H9 (cell line): ENCODE measurements around the gene CPT1A. TPM values are rescaled to one million over a fixed set of nuclear protein-coding genes. Genes with fewer than 3 reads are reported as not detected.

Source experiments
- DNase-seq: peaks from one replicate; pipeline ENCODE4 v3.0.0-alpha.2; 2017
- H2AFZ ChIP-seq: one replicate; pipeline ENCODE4 v1.6.1; 2013; ENCODE audit warnings: mild to moderate bottlenecking, low read length, control low read depth, moderate library complexity
- H2AK5ac ChIP-seq: 2 replicates; pipeline ENCODE4 v1.6.1; 2013; ENCODE audit warnings: low read length, control low read depth, mixed read lengths; ENCODE audit not compliant: insufficient read length
- H2BK120ac ChIP-seq: one replicate; pipeline ENCODE4 v1.6.1; 2013; ENCODE audit warnings: low read depth, mild to moderate bottlenecking, low read length, control low read depth, inconsistent platforms; ENCODE audit not compliant: poor library complexity, severe bottlenecking
- H2BK12ac ChIP-seq: 2 replicates; pipeline ENCODE4 v1.6.1; 2013; ENCODE audit warnings: low read length, control low read depth, mixed read lengths, low read depth; ENCODE audit not compliant: insufficient read length
- H2BK15ac ChIP-seq: 2 replicates; pipeline ENCODE4 v1.6.1; 2013; ENCODE audit warnings: low read depth, low read length, control low read depth
- H2BK20ac ChIP-seq: one replicate; pipeline ENCODE4 v1.6.1; 2013; ENCODE audit warnings: low read depth, mild to moderate bottlenecking, low read length, control low read depth, inconsistent platforms; ENCODE audit not compliant: poor library complexity, severe bottlenecking
- H2BK5ac ChIP-seq: 2 replicates; pipeline ENCODE4 v1.6.1; 2013; ENCODE audit warnings: low read length, control low read depth, mixed read lengths; ENCODE audit not compliant: insufficient read length
- H3K14ac ChIP-seq: 2 replicates; pipeline ENCODE4 v1.6.1; 2013; ENCODE audit warnings: low read length, control low read depth; ENCODE audit not compliant: insufficient read depth
- H3K18ac ChIP-seq: 2 replicates; pipeline ENCODE4 v1.6.1; 2013; ENCODE audit warnings: low read depth, mild to moderate bottlenecking, mixed read lengths, low read length, control low read depth; ENCODE audit not compliant: insufficient read length
- H3K23ac ChIP-seq: 2 replicates; pipeline ENCODE4 v1.6.1; 2013; ENCODE audit warnings: low read length, control low read depth, mixed read lengths, low read depth; ENCODE audit not compliant: insufficient read length
- H3K23me2 ChIP-seq: 2 replicates; pipeline ENCODE4 v1.6.1; 2013; ENCODE audit warnings: low read depth, mild to moderate bottlenecking, mixed read lengths, low read length, control low read depth; ENCODE audit not compliant: insufficient read length, poor library complexity, severe bottlenecking
- H3K27ac ChIP-seq: 2 replicates; pipeline ENCODE4 v1.5.1; 2013; ENCODE audit warnings: low read length, control low read depth, mixed read lengths, low read depth; ENCODE audit not compliant: insufficient read length
- H3K27me3 ChIP-seq: 2 replicates; pipeline ENCODE4 v1.6.1; 2013; ENCODE audit warnings: low read length, control low read depth, inconsistent platforms; ENCODE audit not compliant: insufficient read depth
- H3K4ac ChIP-seq: 2 replicates; pipeline ENCODE4 v1.6.1; 2013; ENCODE audit warnings: low read depth, mild to moderate bottlenecking, control low read depth, inconsistent platforms, low read length, moderate library complexity
- H3K4me1 ChIP-seq: 2 replicates; pipeline ENCODE4 v1.6.1; 2013; ENCODE audit warnings: low read length, control low read depth, inconsistent platforms; ENCODE audit not compliant: insufficient read depth
- H3K4me2 ChIP-seq: 2 replicates; pipeline ENCODE4 v1.6.1; 2013; ENCODE audit warnings: low read length, control low read depth, mixed read lengths; ENCODE audit not compliant: insufficient read length, insufficient read depth
- H3K56ac ChIP-seq: 2 replicates; pipeline ENCODE4 v1.6.1; 2013; ENCODE audit warnings: low read depth, mild to moderate bottlenecking, mixed read lengths, low read length, control low read depth; ENCODE audit not compliant: insufficient read length
- H3K79me1 ChIP-seq: 2 replicates; pipeline ENCODE4 v1.6.1; 2013; ENCODE audit warnings: low read depth, mild to moderate bottlenecking, moderate library complexity, low read length, control low read depth, inconsistent platforms; ENCODE audit not compliant: insufficient read depth, poor library complexity, severe bottlenecking
- H3K79me2 ChIP-seq: 2 replicates; pipeline ENCODE4 v1.6.1; 2013; ENCODE audit warnings: low read length, control low read depth, inconsistent platforms; ENCODE audit not compliant: insufficient read depth
- H3K9ac ChIP-seq: 2 replicates; pipeline ENCODE4 v1.6.1; 2013; ENCODE audit warnings: low read length, control low read depth, mixed read lengths; ENCODE audit not compliant: insufficient read length; ENCODE audit errors: extremely low read depth
- H3K9me3 ChIP-seq: one replicate; pipeline ENCODE4 v1.6.1; 2013; ENCODE audit warnings: low read depth, low read length, inconsistent platforms; ENCODE audit not compliant: control insufficient read depth
- H3T11ph ChIP-seq: one replicate; pipeline ENCODE4 v1.6.1; 2013; ENCODE audit warnings: mild to moderate bottlenecking, low read length, control low read depth, inconsistent platforms
- H4K20me1 ChIP-seq: one replicate; pipeline ENCODE4 v1.6.1; 2013; ENCODE audit not compliant: control insufficient read depth, insufficient read length, insufficient read depth
- H4K5ac ChIP-seq: 2 replicates; pipeline ENCODE4 v1.6.1; 2013; ENCODE audit warnings: low read depth, mild to moderate bottlenecking, mixed read lengths, low read length, control low read depth; ENCODE audit not compliant: insufficient read length
- H4K8ac ChIP-seq: replicated peaks from 2 replicates; pipeline ENCODE4 v1.6.1; 2013; ENCODE audit warnings: low read length, control low read depth, mixed read lengths, low read depth; ENCODE audit not compliant: insufficient read length
- H4K91ac ChIP-seq: 2 replicates; pipeline ENCODE4 v1.6.1; 2013; ENCODE audit warnings: low read depth, mild to moderate bottlenecking, moderate library complexity, mixed read lengths, low read length, control low read depth; ENCODE audit not compliant: insufficient read length
- H3K27ac Mint-ChIP-seq, 3 experiments: 2 replicates in 2 of 3; 3 replicates in 1 of 3; pipeline ENCODE4 v1.8.0; 2020 to 2021; ENCODE audit warnings: mixed read lengths in 3 of 3, mild to moderate bottlenecking in 1 of 3, moderate library complexity in 1 of 3
- H3K27me3 Mint-ChIP-seq: 2 replicates; pipeline ENCODE4 v1.8.0; 2021; ENCODE audit warnings: low read depth, mild to moderate bottlenecking, moderate library complexity, mixed read lengths
- H3K36me3 Mint-ChIP-seq, 3 experiments: 2 replicates in 2 of 3; 3 replicates in 1 of 3; pipeline ENCODE4 v1.8.0; 2020 to 2021; ENCODE audit warnings: low read depth in 3 of 3, mixed read lengths in 3 of 3; ENCODE audit not compliant: insufficient read depth in 1 of 3
- H3K4me1 Mint-ChIP-seq, 2 experiments: 2 replicates each; pipeline ENCODE4 v1.8.0; 2020; ENCODE audit warnings: mixed read lengths in 2 of 2
- H3K4me3 Mint-ChIP-seq, 2 experiments: 2 replicates in 1 of 2; 3 replicates in 1 of 2; pipeline ENCODE4 v1.8.0; 2020 to 2021; ENCODE audit warnings: mild to moderate bottlenecking in 2 of 2, mixed read lengths in 2 of 2, moderate library complexity in 1 of 2
- H3K9me3 Mint-ChIP-seq, 2 experiments: 2 replicates in 1 of 2; 3 replicates in 1 of 2; pipeline ENCODE4 v1.8.0; 2020; ENCODE audit warnings: mild to moderate bottlenecking in 2 of 2, mixed read lengths in 2 of 2, moderate library complexity in 1 of 2
- CTCF ChIP-seq: fragments of 200-600 bp; sonication (generic); conservative IDR thresholded peaks from 3 replicates; pipeline ENCODE4 v1.8.0; 2021; ENCODE audit warnings: antibody characterized with exemption, mild to moderate bottlenecking
- WGBS: extraction: QIAGEN DNeasy Blood & Tissue Kit; methylation state at CpG from one replicate; pipeline ENCODE4 v1.1.7; 2013; ENCODE audit warnings: missing lambda C conversion rate, low lambda C conversion rate, mixed read lengths; ENCODE audit not compliant: insufficient read length; ENCODE audit errors: extremely low coverage; 5-methylcytosine and 5-hydroxymethylcytosine counted together
- total RNA-seq: library from RNA; stranded (reverse); gene quantifications from 2 replicates; pipeline ENCODE4 v1.2.1, GENCODE V29; 2021

CPT1A gene
- total RNA-seq, 1 experiment from 2014 or later = 7.5 TPM

- no peak overlapping the region for H3K4me3 Mint-ChIP-seq
- H4K8ac ChIP-seq = no peak overlapping the region
Measured at GRCh38 chr11:68808787-68809186, 32.9 kb downstream of the CPT1A start.

More at GRCh38 chr11:68808787-68809186, 32.9 kb downstream of the CPT1A start:
- H3K27ac ChIP-seq = no peak overlapping the region
- no peaks in the 10 kb centered on the region for H3K23me2 ChIP-seq
- H3K4me1 Mint-ChIP-seq = no peaks in the 10 kb centered on the region
- no peaks in the 10 kb centered on the region for H3K79me2 ChIP-seq
- no peak overlapping the region for H3K27ac Mint-ChIP-seq
- no peak overlapping the region for H3K4ac ChIP-seq
- DNase-seq = no peak
- no peak overlapping the region for H3K14ac ChIP-seq
- no peak overlapping the region for H3K9ac ChIP-seq
- no peak overlapping the region for H3T11ph ChIP-seq
- no peak overlapping the region for H2BK20ac ChIP-seq
- no peaks in the 10 kb centered on the region for H3K9me3 ChIP-seq
- H3K4me2 ChIP-seq = no peak overlapping the region
- no peak overlapping the region for H3K18ac ChIP-seq
- no peak overlapping the region for H2BK15ac ChIP-seq
- WGBS = no CpG with 5 or more reads among the region's 2 CpGs
- H3K23ac ChIP-seq = no peak overlapping the region
- no peak overlapping the region for H2AFZ ChIP-seq
- no peak overlapping the region for H2BK5ac ChIP-seq
- no peak overlapping the region for H2AK5ac ChIP-seq
- no peak overlapping the region for H2BK120ac ChIP-seq
- no peak for TF ChIP-seq CTCF
- no peaks in the 10 kb centered on the region for H3K4me1 ChIP-seq
- H3K79me1 ChIP-seq = no peaks in the 10 kb centered on the region
- H2BK12ac ChIP-seq = no peak overlapping the region
- no peak overlapping the region for H3K56ac ChIP-seq
- H3K27me3 ChIP-seq = no peaks in the 10 kb centered on the region
- no peaks in the 10 kb centered on the region for H3K36me3 Mint-ChIP-seq
- H4K5ac ChIP-seq = no peak overlapping the region
- no peaks in the 10 kb centered on the region for H3K9me3 Mint-ChIP-seq
- no peaks in the 10 kb centered on the region for H3K27me3 Mint-ChIP-seq
- H4K20me1 ChIP-seq = no peaks in the 10 kb centered on the region
- H4K91ac ChIP-seq = no peak overlapping the region
